CD1c-positive myeloid dendritic cell (primary cell): ENCODE data around the gene RPL10.
A peak's percentile ranks its signal among the peaks of the same experiment; 100 is the strongest.

Experiments used
- DNase-seq: peaks from one replicate; pipeline ENCODE4 v3.0.0-alpha.2; 2016; ENCODE audit errors: extremely low spot score

Gene RPL10

DNA sequence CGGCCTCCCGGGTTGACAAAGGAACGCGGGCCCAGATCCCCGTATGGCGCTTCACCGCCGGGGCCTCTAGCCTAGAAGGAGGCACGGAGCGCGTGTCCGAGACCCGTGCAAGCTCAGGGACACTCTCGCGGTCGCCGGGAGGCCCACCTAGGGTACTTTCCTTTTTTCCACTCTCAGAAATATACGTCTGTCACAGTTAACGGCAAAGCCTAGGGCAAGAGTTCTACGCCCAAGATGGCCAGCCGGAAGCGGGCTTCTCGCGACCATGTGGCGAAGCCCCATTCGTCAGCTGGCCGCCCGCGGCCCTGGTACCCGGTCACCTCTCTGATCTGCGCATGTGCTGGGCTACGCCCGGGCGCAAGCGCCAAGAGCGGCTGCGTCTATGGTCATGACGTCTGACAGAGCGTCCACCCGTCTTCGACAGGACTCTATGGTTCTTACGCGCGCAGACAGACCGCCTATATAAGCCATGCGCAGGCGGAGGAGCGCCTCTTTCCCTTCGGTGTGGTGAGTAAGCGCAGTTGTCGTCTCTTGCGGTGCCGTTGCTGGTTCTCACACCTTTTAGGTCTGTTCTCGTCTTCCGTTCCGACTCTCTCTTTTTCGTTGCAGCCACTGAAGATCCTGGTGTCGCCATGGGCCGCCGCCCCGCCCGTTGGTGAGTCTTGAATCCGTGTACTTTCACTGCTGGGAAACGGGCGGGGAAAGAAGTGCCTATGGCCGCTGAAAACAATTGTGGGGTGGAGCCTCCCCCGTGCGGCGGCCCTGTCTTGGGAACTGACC is at the start of gene RPL10:
TSS of gene RPL10 (plus strand) at position 490 of the 780 bp plus-strand sequence. CDS start at position 633, 143 bp downstream.
- peak; percentile 95 for DNase-seq

DNA sequence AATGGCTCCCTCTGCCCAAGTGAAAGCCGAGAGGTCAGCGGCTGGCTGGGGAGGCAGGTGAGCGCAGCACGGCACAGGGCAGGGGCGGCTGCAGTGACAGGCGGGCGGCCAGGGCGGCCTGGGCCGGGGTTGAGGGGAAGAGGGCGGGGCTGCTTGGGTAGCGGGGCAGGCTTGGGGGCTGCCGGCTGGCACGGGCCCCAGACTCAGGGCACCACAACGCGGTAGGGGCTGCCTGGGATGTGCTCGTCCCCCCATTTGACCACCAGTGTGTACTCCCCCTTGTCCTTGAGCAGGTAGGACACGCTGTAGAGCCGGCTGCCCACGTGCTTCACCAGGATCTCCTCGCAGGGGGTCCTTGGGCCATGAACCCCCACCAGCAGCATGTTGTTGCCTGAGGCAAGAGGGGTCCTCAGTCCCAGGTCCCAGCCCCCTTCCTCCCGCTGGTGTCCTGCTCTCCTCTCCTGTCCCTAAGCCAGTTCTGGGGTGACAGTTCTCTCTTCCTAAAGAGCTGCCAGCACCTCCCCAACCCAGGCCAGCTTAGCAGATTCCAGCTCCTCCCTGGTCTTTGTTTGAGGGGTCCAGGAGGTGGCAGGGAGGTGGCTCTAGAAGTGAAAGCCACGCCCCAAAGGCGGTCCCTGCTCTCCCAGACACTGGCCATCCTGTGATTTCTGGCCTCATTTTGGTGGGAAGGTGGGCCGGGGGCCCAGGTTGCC is 49.4 kb upstream of the RPL10 start:
- DNase-seq = no peak

- DNase-seq = no peak
These were observed 48.7 kb upstream of the RPL10 start for GRCh38 chrX:154349359-154349935.

- DNase-seq = no peak
These were observed 48.2 kb upstream of the RPL10 start for GRCh38 chrX:154349979-154350378.

DNA sequence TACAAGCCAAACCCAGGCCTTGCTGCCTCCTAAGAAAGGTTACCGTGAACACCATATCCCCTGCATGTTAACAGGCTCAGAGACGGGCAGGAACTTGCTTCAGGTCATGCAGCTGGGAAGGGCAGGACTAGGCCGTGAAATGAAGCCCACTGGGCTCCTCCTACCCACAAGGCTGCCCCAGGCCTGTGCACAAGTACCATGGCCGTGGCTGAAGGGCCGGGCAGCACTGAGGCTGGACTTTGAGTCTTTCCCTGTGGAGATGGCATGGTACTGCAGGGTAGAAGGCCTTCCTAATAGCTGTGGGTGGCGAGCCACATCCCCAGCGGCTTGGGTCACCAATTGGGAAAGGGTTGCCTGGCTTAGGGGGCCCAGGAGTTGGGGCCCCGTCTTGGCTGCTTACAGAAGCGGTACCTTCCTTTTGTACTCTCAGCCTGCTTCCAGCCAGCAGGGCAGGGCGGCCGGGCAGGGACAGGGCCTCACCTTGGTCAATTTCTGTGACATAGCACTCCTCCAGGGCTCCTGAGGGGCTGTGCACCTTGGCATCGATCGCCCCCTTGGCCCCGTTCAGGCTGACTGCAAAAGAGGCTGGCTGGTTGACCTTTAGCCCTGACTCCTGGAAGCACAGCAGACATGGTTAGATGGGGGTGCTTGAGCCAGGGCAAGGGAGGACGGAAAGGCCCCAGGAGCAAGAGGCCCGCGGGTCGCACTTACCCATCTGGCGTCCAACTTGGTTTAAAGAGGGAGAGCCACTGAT is 47.6 kb upstream of the RPL10 start:
- no peak for DNase-seq

GRCh38 chrX:154351183-154352011 is 46.8 kb upstream of the RPL10 start:
- no peak for DNase-seq

DNA sequence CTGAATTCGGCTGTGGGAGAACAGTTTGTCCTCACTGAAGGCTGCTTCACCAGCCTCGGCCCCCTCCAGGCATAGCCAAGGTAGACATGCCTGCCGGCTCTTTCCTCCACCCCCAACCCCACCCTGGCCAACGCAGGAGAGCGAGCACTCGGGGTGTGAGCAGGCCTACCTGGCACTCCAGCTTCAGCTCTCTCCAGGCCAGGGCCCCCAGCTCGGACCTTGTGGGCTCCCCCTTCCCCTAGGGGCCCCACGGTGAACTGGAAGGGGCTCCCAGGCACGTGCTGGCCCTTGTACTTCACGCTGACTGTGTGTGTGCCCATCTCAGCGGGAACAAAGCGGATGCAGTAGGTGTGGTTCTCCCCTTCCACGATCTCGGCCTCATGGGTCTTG is 46.2 kb upstream of the RPL10 start:
- no peak for DNase-seq

- no peak for DNase-seq
These were observed 45.7 kb upstream of the RPL10 start for GRCh38 chrX:154352466-154352865.

- DNase-seq = no peak
These were observed 44.9 kb upstream of the RPL10 start for GRCh38 chrX:154353172-154353843.

GRCh38 chrX:154354013-154354412 is 44.2 kb upstream of the RPL10 start:
- DNase-seq = no peak

GRCh38 chrX:154354516-154354915 is 43.7 kb upstream of the RPL10 start:
- DNase-seq = no peak

DNA sequence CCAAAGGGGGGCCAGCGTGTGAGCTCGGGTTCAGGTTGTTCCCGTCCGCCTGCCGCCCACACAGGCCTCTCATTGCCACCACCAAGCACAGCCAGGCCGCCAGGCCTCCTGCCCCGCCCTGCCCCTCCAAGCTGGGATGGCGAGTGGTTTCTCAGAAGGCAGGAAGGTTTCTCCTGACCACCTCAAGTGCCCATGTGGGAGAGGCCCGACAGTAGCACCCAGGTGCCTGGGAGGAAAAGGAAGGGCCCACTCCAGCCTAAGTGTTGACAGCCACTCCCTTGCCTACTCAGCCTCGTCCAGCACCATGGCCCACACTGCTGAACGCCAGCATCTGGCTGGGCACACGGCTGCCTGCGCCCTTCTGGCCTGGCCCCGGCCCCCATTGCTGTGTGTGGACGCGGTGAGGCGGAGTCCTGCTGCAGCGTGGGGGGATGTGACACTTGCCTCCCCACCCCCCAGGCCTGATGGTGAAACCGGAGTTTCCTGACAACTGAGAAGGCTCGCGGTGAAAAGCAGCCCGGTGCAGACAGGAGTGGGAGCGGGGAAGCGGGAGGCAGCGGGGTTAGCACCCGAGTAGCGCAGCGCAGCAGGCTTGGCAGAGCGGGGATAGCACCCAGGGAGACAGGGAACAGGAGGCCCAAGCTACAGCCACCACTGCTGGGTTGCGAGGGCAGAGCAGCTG is 42.9 kb upstream of the RPL10 start:
- no peak for DNase-seq

DNA sequence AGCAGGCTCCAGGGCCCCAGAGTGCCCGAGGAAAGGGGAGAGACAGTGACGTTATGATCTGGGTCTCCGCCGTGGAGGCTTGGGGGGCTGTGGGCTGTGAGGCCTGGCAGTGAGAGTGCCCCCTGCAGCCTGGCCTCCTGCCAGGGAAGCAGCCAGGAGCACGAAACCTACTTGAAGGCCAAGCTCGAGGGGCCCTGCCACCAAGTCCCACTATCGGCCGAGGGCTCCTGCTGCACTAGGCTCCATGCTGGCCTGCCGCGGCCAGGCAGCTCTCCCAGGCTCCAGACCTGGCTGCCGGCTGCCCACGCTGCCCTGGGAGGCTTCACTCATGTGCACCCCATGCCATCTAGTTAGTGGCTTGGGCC is 42.4 kb upstream of the RPL10 start:
- no peak for DNase-seq

DNA sequence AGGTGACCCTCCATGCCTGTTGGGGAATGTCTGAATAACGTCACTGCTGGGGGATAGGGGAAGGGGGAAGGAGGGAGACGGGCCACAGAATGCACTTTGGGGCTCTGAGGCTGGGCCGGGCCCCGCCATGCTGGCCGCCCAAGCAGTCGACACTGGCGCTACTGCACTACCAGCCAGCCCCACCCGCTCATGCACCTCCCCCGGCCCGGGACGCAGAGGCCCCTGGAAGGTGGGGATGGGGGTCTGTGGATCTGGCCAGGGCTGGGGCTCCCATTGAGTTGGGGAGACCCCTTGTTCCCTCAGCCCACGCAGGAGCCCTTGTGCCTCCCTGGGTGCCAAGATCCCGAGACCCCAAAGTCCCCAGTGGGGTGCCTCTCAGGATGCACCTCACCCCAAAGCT is 41.6 kb upstream of the RPL10 start:
- DNase-seq = no peak

- DNase-seq = no peak
These were observed 41.0 kb upstream of the RPL10 start for GRCh38 chrX:154357205-154357604.

- DNase-seq = no peak
These were observed 40.2 kb upstream of the RPL10 start for GRCh38 chrX:154358011-154358410.

GRCh38 chrX:154358829-154359228 is 39.3 kb upstream of the RPL10 start:
- no peak for DNase-seq

DNA sequence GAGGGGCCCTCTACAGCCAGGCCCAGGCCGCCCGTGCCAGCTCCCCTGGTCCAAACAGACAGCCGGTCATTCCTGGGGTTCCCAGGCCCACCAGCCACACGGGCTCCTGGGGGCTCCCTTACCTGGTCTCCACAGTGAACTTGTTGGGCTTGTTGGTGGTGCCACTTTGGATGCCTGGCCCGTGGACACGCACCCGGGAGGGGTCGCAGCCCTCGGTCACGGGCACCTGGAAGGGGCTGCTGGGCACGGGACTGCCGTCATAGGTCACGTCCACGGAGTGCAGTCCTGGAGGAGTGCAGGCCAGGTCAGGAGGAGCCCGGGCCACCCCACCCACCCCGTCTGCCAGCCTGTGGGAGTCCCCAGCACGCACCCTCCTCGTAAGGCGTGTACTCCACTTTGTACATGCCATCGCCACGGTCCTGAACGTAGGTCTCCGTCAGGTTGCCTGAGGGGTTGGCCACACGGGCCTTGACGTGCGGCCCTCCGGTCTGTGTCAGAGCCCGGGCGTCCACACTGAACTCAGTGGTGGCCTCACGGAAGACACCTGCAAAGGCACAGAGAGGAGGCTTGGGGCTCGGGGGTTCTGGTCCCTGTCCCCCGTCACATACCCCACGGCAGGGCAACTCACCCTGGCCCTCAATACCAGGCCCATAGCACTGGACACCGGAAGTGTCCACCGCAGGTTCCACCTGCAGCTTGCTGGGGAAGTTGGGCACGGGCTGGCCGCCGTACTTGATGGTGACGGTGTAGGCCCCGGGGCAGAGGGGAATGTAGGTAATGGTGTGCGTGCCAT is 38.6 kb upstream of the RPL10 start:
- no peak for DNase-seq

- no peak for DNase-seq
These were observed 37.9 kb upstream of the RPL10 start for GRCh38 chrX:154360155-154360713.
